MM.1S (cell line): ENCODE measurements around the gene LRRC61.

Experiments
- DNase-seq: peaks from one replicate; pipeline ENCODE4 v3.0.0-alpha.2; 2015
- H2AFZ ChIP-seq: fragments of 300-600 bp; sonication (generic); 2 replicates; pipeline ENCODE4 v1.6.0; 2016; ENCODE audit warnings: antibody characterized with exemption, low read length
- H3F3A ChIP-seq: fragments of 300-600 bp; sonication (generic); 2 replicates; pipeline ENCODE4 v1.6.1; 2016; ENCODE audit warnings: mild to moderate bottlenecking, antibody characterized with exemption, low read length, moderate library complexity, mixed read lengths; ENCODE audit not compliant: insufficient read depth
- H3K27ac ChIP-seq: fragments of 300-600 bp; sonication (generic); 2 replicates; pipeline ENCODE4 v1.5.1; 2016; ENCODE audit warnings: mild to moderate bottlenecking, low read length
- H3K27me3 ChIP-seq: fragments of 300-600 bp; sonication (generic); replicated peaks from 2 replicates; pipeline ENCODE4 v1.6.0; 2016; ENCODE audit warnings: low read length; ENCODE audit not compliant: insufficient read depth
- H3K36me3 ChIP-seq: fragments of 300-600 bp; sonication (generic); replicated peaks from 2 replicates; pipeline ENCODE4 v1.6.1; 2016; ENCODE audit warnings: mild to moderate bottlenecking, low read length, mixed read lengths; ENCODE audit not compliant: insufficient read depth
- H3K4me1 ChIP-seq: fragments of 300-600 bp; sonication (generic); 2 replicates; pipeline ENCODE4 v1.6.1; 2016; ENCODE audit warnings: low read length, mixed read lengths
- H3K4me2 ChIP-seq: fragments of 300-600 bp; sonication (generic); 2 replicates; pipeline ENCODE4 v1.6.0; 2016; ENCODE audit warnings: low read depth, low read length
- H3K4me3 ChIP-seq: fragments of 300-600 bp; sonication (generic); 2 replicates; pipeline ENCODE4 v1.5.1; 2016; ENCODE audit warnings: low read length, mixed read lengths
- H3K79me2 ChIP-seq: fragments of 300-600 bp; sonication (generic); 2 replicates; pipeline ENCODE4 v1.6.1; 2016; ENCODE audit warnings: mixed run types, low read length, mixed read lengths
- H3K9ac ChIP-seq: fragments of 300-600 bp; sonication (generic); 2 replicates; pipeline ENCODE4 v1.6.1; 2016; ENCODE audit warnings: low read length, mixed read lengths
- H3K9me2 ChIP-seq: fragments of 300-600 bp; sonication (generic); replicated peaks from 2 replicates; pipeline ENCODE4 v1.6.1; 2016; ENCODE audit warnings: mild to moderate bottlenecking, low read length, mixed read lengths; ENCODE audit not compliant: insufficient read depth
- H3K9me3 ChIP-seq: fragments of 300-600 bp; sonication (generic); replicated peaks from 2 replicates; pipeline ENCODE4 v1.6.1; 2016; ENCODE audit warnings: mild to moderate bottlenecking, low read length, mixed read lengths; ENCODE audit not compliant: insufficient read depth
- H4K20me1 ChIP-seq: fragments of 300-600 bp; sonication (generic); 2 replicates; pipeline ENCODE4 v1.6.1; 2016; ENCODE audit warnings: mild to moderate bottlenecking, low read length, moderate library complexity, mixed read lengths; ENCODE audit not compliant: insufficient read depth
- EZH2 ChIP-seq: fragments of 300-600 bp; sonication (generic); optimal IDR thresholded peaks from 2 replicates; pipeline ENCODE3; 2017; ENCODE audit warnings: low read depth, mild to moderate bottlenecking, antibody characterized with exemption, low read length, mixed read lengths
- EZH2phosphoT487 ChIP-seq: fragments of 300-600 bp; sonication (generic); IDR thresholded peaks from 2 replicates; pipeline ENCODE4 v1.6.1; 2018; ENCODE audit warnings: antibody characterized with exemption, low read length
- TF ChIP-seq, protein P1 (sequence below): fragments of 300-600 bp; sonication (generic); IDR thresholded peaks from 2 replicates; pipeline ENCODE4 v1.5.1; 2016; ENCODE audit warnings: antibody characterized with exemption, low read length, mixed read lengths

The LRRC61 gene

DNA sequence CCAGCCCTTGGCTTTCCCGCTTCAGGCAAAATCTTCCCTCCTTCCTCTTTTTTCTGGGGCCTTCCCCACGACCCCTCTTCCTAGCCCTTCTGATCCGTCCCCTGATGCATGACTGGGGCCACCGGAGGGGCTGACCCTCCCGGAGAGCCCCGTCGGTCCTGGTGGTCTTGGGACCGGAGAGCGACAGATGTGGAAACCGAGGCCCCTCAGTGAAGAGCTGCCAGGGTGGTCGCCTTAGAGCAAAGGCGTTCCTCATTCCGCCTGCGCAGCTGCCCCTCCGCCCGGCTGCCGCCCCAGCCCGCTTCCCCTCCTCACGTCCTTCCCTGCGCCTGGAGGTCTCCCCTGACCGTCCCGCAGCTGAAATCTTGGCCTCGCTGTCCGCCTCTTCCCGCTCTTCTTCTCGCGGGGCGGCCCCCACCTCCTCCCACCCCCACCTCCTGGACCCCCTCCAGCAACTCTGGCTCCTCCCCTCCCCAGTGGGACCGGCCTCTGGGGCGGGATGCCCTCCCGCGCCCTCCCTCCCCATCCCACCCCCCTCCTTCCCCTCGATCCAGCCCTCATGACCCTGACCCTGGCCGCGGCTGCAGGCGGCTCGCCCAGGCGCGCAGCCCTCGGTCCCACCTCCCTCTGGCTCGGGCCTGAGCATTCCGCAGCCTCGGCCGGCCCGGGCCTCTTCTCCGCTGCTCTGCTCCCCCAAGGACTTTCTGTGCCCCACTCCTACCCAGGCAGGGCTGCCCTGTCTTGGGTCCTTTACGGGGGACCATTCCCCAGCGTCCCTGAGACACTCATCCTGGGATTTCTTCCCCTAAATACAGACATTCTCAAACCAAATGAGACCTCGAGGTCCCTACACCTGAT, 18.3 kb downstream of the LRRC61 start, which contains the start of gene RARRES2:
TSS of gene RARRES2 (minus strand) at position 367 of the 858 bp plus-strand sequence. CDS start 1,020 bp downstream, outside the sequence.
- Histone ChIP-seq H3K9me3 (no peaks in the 10 kb centered on the region), H3K4me2 (no peak within 1 kb of the TSS), H3F3A (no peaks in the 10 kb centered on the region), H3K4me1 (no peaks in the 10 kb centered on the region), H3K9ac (no peak within 1 kb of the TSS), H3K36me3 (no peaks in the 10 kb centered on the region), H3K27ac (no peak within 1 kb of the TSS), H2AFZ (no peak within 1 kb of the TSS), H3K27me3 (peaks cover 2% of the 10 kb centered on the region; the same call in 1 of the 2 replicates), H3K79me2 (no peaks in the 10 kb centered on the region), H4K20me1 (no peaks in the 10 kb centered on the region), H3K9me2 (no peaks in the 10 kb centered on the region), H3K4me3 (no peak within 1 kb of the TSS)
- no peak for TF ChIP-seq EZH2
- no peak for TF ChIP-seq EZH2phosphoT487
- TF ChIP-seq, protein P1, sequence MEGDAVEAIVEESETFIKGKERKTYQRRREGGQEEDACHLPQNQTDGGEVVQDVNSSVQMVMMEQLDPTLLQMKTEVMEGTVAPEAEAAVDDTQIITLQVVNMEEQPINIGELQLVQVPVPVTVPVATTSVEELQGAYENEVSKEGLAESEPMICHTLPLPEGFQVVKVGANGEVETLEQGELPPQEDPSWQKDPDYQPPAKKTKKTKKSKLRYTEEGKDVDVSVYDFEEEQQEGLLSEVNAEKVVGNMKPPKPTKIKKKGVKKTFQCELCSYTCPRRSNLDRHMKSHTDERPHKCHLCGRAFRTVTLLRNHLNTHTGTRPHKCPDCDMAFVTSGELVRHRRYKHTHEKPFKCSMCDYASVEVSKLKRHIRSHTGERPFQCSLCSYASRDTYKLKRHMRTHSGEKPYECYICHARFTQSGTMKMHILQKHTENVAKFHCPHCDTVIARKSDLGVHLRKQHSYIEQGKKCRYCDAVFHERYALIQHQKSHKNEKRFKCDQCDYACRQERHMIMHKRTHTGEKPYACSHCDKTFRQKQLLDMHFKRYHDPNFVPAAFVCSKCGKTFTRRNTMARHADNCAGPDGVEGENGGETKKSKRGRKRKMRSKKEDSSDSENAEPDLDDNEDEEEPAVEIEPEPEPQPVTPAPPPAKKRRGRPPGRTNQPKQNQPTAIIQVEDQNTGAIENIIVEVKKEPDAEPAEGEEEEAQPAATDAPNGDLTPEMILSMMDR = no peak
- DNase-seq = no peak

GRCh38 chr7:150342121-150342408, 18.9 kb downstream of the LRRC61 start:
- Histone ChIP-seq H3K4me1 (no peaks in the 10 kb centered on the region), H3K27ac (no peak overlapping the region), H3K4me2 (no peak overlapping the region), H3K4me3 (no peak overlapping the region), H3K9me2 (no peaks in the 10 kb centered on the region), H3K27me3 (peaks cover 2% of the 10 kb centered on the region; the same call in 1 of the 2 replicates), H3K36me3 (no peaks in the 10 kb centered on the region), H4K20me1 (no peaks in the 10 kb centered on the region), H3K9me3 (no peaks in the 10 kb centered on the region), H3K9ac (no peak overlapping the region), H3K79me2 (no peaks in the 10 kb centered on the region), H3F3A (no peaks in the 10 kb centered on the region), H2AFZ (no peak overlapping the region)
- DNase-seq = no peak
- TF ChIP-seq EZH2 = no peak
- no peak for TF ChIP-seq EZH2phosphoT487
- TF ChIP-seq, protein P1 = no peak

GRCh38 chr7:150343225-150343624, 20.1 kb downstream of the LRRC61 start:
- no peaks in the 10 kb centered on the region for H3K9me3 ChIP-seq
- TF ChIP-seq, protein P1 = no peak
- H3K27ac ChIP-seq = no peak overlapping the region

More at GRCh38 chr7:150343225-150343624, 20.1 kb downstream of the LRRC61 start:
- Histone ChIP-seq H4K20me1 (no peaks in the 10 kb centered on the region), H3K36me3 (no peaks in the 10 kb centered on the region), H3K4me1 (no peaks in the 10 kb centered on the region), H3F3A (no peaks in the 10 kb centered on the region), H3K9me2 (no peaks in the 10 kb centered on the region), H3K9ac (no peak overlapping the region), H3K79me2 (no peaks in the 10 kb centered on the region), H3K4me3 (no peak overlapping the region), H2AFZ (no peak overlapping the region), H3K27me3 (peaks cover 2% of the 10 kb centered on the region; the same call in 1 of the 2 replicates), H3K4me2 (no peak overlapping the region)
- DNase-seq = no peak
